ENCODE measurements around the gene TTC23.

Gene TTC23

DNA sequence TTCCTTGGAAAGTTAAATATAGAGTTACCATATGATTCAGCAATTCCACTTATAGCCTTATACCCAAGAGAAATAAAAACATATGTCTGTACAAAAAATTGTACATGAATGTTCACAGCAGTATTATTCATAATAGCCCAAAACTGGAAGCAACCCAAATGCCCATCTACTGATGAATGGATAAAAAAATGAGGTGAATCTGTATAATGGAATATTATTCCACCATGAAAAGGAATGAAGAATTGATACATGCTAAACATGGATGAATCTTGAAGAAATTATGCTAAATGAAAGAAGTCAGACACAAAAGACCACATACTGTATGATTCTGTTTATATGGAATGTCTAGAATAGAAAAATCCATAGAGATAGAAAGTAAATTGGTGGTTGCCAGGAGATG is 61.4 kb downstream of the TTC23 start:
- no peak for DNase-seq

DNA sequence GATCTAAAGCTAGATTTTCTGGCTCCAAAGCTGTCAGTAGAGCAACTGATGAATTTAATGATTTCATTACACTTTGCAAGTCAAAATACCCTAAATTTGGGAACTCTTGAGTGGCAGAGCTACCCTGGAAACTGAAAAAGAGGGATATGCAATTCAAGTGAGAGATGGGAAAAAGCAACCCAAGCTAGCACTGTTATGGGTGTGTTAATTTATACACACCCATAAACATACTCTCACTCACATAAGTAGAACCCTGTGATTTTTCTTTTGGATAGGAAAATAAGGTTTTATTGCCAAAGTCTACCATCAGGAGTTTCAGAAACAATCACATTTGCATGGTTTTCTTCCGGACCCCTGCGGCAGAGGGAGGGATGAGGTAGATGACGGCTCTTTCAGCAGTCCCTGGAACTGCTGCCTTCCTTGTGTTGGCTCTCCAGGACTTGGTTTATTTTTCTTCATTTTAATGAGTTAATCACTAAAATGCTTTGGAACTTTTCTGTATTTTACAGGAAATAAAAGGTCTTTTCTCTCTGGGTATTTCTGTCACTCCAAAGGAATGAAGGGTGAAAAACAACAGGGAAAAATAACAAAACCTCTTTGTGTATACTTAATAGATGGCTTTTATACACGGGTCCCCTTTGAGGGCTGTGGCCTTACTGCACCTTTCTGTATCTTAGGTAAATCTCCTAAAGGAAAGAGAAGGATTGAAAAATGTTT is 63.8 kb downstream of the TTC23 start:
- no peak for DNase-seq

- no peak for DNase-seq
Measured at GRCh38 chr15:99182791-99183190, 66.6 kb downstream of the TTC23 start.

DNA sequence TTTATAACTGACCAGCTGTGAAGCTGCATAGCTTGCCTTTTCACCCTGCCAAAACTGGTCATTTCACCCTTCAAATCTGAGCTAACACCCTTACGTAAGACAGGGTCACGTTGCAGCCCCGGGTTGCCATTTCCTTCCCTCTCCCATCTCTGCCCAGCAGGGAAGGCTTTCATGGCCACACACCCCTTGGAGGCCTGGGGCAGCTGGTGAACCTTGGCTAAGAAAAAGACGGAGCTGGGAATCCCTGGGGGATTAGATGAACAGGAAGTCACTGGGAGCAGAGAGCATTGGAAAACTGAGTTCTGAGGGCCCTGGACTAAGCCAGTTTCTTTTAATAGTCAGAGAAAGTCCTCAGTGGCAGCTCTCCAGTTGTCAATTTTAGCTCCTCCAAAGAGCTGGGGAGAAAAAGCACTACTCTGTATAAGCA is 67.8 kb downstream of the TTC23 start:
- DNase-seq: no peak

DNA sequence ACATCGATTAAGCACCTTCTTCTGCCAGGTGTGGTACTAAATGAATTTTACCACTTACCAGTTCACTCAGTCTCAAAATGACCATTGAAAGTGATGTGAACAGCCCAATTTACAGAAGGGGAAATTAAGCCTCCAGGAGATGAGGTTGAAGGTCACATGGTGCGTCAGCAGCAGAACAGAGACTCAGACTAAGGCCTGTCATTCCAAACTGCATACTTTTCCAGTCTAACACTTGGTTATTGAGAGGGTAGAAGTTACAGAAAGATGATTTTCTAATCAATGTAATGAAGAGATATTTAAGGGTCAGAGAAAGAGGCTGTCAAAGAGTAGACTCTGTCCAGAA is 68.4 kb downstream of the TTC23 start:
- DNase-seq: no peak

DNA sequence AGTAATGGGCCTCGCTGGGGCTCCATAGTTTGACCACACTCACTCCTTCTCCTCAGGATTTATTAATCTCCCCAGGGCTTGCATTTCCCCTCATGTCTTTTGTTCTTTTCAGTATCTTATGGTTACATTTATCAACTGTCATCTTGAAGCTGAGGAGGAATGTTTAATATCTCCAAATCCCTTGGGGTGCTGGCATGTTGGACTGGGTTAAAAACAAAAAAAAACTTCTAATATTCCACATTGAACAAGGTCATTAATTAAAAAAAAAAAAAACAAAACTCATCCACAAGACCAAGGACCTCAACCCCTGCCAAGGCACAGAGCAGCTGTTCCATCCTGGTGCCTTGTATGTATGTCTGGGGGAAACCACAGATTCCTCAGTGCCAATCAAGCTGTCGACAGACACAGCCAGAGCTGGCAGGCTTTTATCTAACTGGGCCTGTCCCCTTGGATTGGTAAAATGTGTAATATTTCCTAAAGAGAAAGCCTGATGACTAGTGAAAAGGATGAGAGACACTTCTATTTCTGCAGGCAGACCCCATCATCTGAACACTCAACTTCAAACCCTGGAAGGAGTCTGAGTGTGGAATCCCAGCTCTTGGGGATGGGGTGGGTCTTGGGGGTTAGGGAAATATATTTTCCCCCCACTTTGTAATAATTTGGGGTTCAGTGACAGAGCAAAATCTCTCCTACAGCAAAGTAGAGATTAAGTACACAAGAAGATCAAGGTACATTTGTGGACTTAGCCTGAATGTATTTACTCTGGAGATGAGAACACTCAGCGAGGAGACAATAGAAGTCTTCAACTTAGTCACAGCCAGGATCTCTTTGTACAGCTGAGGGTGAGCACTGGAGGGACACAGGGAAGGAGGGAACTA is 69.1 kb downstream of the TTC23 start:
- no peak for DNase-seq

GRCh38 chr15:99177679-99178078 is 71.7 kb downstream of the TTC23 start:
- DNase-seq: no peak

- DNase-seq: no peak
Measured at GRCh38 chr15:99176757-99177156, 72.6 kb downstream of the TTC23 start.

DNA sequence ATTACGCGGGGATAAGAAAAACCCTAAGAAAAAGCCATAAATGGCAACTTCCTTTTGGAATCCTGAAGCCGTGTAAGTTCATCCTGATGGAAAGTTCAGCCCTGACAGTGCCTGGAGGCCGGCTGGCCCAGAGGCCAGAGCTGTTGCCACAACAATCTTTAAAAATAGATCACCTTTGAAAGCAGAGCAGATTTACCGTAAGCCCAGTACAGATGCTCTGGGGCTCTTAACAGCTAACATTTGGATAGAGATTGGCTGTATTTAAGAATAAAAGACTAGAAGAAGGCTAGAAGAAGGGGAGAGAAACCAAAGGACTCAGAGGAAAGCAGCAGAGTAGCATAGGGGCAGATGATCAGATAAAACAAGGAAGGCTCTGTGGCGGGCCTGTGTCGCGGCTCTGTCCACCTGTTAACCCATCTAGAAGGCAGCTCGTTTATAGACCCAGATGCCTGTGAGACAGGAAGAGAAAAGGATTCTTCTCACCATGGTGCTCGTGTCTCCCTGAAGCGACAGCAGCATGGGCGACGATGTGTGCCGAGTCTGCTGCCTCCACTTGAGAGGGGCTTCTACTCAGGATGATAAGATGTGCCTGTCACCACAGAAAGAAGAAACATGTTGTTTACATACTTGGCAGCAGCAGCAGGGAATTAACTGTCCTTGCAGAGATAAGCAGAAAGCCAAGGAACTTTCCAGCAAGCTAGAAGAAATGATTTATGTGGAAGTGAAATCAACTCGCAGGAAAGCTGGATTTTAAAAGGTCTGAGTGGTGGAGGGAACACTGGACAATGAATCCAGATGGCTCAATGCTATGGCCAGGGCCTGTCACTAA is 74.6 kb downstream of the TTC23 start:
- DNase-seq: no peak

DNA sequence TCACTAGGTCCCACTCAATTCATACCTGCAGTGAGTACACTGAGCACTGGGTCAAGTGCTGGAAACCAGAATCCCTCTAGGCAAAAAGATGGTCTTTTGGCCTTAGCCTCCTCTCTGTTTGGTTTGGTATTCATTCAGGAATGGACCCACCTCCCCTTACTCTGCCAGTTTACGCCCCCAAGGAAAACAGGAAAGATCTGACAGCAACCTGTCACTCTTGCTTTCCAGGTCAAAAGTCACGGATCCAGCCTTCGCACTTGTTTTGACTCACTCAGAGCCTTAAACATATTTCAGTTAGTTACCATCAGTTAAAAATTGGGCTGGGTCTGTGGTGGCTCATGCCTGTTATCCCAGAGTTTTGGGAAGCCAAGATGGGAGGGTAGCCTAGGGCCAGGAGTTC is 76.4 kb downstream of the TTC23 start:
- DNase-seq: no peak

GRCh38 chr15:99172171-99172570 is 77.2 kb downstream of the TTC23 start:
- DNase-seq: no peak

- no peak for DNase-seq
Measured at GRCh38 chr15:99170476-99171065, 78.8 kb downstream of the TTC23 start.

GRCh38 chr15:99169769-99170311 is 79.5 kb downstream of the TTC23 start:
- no peak for DNase-seq

GRCh38 chr15:99168601-99169580 is 80.5 kb downstream of the TTC23 start:
- DNase-seq: no peak

GRCh38 chr15:99167640-99168039 is 81.7 kb downstream of the TTC23 start:
- DNase-seq: no peak

DNA sequence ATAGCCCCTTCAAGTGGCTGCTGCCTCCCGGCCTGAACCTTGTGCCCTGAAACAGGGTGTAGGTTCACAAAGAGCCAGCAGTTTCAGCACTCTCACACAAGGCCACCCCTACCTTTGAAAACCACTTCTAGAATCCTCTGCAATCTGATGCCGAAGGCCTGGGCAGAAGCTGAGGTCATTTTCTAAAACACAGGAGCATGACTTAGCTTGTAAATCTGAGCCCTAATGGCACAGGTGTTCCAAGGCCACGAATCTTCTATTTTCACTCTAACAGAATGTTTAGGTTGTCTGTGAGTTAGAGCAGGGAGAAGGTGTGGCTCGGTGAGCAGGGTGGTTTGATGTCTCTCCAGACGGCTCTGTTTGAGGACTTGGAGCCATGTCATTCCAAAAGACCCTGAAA is 82.2 kb downstream of the TTC23 start:
- DNase-seq: no peak

- no peak for DNase-seq
Measured at GRCh38 chr15:99165956-99166689, 83.3 kb downstream of the TTC23 start.

DNA sequence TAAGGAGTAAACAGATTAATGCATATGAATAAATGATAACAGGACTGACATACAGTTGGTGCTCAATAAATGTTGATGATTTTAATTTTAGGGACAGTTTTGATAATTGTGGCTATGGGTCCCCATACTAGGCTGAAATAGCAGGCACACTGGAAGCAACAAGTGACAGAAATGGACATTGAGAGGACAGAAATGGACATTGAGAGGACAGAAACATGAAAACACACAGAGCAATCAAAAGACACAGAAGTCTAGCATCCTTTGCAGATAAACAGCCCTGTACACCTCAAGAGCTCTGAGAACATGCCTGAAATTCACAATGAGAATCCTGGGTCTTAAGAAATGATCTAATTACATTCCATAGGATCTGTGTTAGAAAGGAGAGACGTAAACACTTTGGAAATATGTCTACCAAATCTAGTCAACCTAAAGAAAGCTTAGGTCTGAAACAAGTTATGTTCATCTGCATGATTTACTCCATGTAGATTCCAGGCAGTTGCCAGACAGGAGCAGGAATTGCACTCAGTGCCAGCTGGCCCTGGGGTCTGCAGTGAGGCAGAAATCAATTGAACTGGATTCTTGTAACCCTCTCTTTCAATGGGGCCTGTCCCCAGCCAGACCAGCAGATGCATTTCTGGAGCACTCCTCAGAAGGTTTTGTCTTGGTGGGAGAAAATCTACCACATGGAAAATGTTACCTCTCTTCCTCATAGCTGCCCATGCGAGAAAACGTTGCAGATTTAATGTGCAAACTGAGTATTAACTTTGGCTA is 84.2 kb downstream of the TTC23 start:
- DNase-seq: no peak

DNA sequence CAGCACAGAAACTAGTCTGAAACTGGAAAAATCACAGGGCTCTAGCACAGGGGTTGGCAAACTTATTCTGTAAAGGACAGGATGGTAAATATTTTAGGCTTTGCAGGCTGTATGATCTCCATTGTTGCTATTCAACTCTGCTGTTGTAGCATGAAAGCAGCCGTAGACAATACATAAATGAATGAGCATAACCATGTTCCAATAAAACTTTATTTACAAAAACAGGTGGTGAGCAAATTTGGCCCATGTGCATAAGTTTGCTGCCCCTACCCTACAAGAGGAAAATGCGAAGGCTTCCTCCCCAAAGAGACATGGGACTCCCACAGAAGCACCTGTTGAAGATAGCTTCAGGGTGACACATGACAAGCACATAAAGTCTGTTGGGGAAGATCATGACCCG is 85.3 kb downstream of the TTC23 start:
- no peak for DNase-seq

All from stimulated activated CD4-positive, alpha-beta T cell treated with anti-CD3 and anti-CD28 coated beads, Interleukin-4, amount 100 ng/mL, for 4 hours (primary cell).